HepG2 (cell line): ENCODE data around the gene TSSK2. TPM values are rescaled to one million over a fixed set of nuclear protein-coding genes. Genes with fewer than 3 reads are reported as not detected.

ENCODE experiments used
- GATAD1 ChIP-seq: IDR thresholded peaks from 2 replicates; pipeline ENCODE4 v1.6.1; 2016; ENCODE audit warnings: missing genetic modification reagents, missing compliant biosample characterization
- HOXA3 ChIP-seq: sonication (generic); formaldehyde crosslinking; IDR thresholded peaks from 2 replicates; pipeline ENCODE4 v1.5.0; 2020; ENCODE audit warnings: missing genetic modification reagents
- KDM1A ChIP-seq: IDR thresholded peaks from 2 replicates; pipeline ENCODE4 v1.6.1; 2016; ENCODE audit warnings: missing compliant biosample characterization
- KDM3A ChIP-seq: IDR thresholded peaks from 2 replicates; pipeline ENCODE4 v1.6.1; 2018; ENCODE audit warnings: low read depth, missing compliant biosample characterization
- KLF15 ChIP-seq: sonication (generic); formaldehyde crosslinking; IDR thresholded peaks from 2 replicates; pipeline ENCODE4 v1.8.1; 2023; ENCODE audit warnings: borderline replicate concordance, mild to moderate bottlenecking, inconsistent platforms, missing genetic modification reagents, mixed read lengths
- MXI1 ChIP-seq: IDR thresholded peaks from 3 replicates; pipeline ENCODE4 v1.6.1; 2012; ENCODE audit warnings: low read depth, low read length, inconsistent platforms, borderline replicate concordance
- SNAPC4 ChIP-seq: sonication (generic); formaldehyde crosslinking; IDR thresholded peaks from 2 replicates; pipeline ENCODE4 v1.4.0; 2020; ENCODE audit warnings: mild to moderate bottlenecking, missing genetic modification reagents
- XBP1 ChIP-seq: sonication (generic); formaldehyde crosslinking; IDR thresholded peaks from 2 replicates; pipeline ENCODE4 v1.5.0; 2020; ENCODE audit warnings: missing genetic modification reagents
- ZFP82 ChIP-seq: sonication (generic); formaldehyde crosslinking; IDR thresholded peaks from 2 replicates; pipeline ENCODE4 v1.5.1; 2020; ENCODE audit warnings: mild to moderate bottlenecking, missing genetic modification reagents, borderline replicate concordance
- ZMAT3 ChIP-seq: sonication (generic); formaldehyde crosslinking; conservative IDR thresholded peaks from 2 replicates; pipeline ENCODE4 v1.7.0; 2021; ENCODE audit warnings: missing genetic modification reagents
- ZNF629 ChIP-seq: sonication (generic); formaldehyde crosslinking; conservative IDR thresholded peaks from 2 replicates; pipeline ENCODE4 v1.5.0; 2020; ENCODE audit warnings: missing genetic modification reagents
- polyA plus RNA-seq, 8 experiments: library from polyadenylated mRNA; depleted of rRNA in 3 of 8; stranded (reverse) in 7 of 8; unstranded in 1 of 8; fragments of >200 nt; fragmentation: Illumina TruSeq in 4 of 8; extraction: Trizol in 4 of 8; gene quantifications; 2 replicates each; pipeline versions ENCODE4 v1.2.1 to v1.2.3, GENCODE V29; 2011 to 2016; ENCODE audit warnings: low read depth in 4 of 8, missing spikeins in 1 of 8, mixed read lengths in 1 of 8; ENCODE audit not compliant: insufficient read depth in 1 of 8
- total RNA-seq, 5 experiments: library from RNA; depleted of rRNA; stranded (reverse); fragments of >200 nt; fragmentation: Illumina TruSeq; extraction: Trizol; gene quantifications; 2 replicates each; pipeline ENCODE4 v1.2.3, GENCODE V29; 2016; ENCODE audit warnings: low read depth in 1 of 5
- TF ChIP-seq, protein P1 (sequence below): IDR thresholded peaks from 2 replicates; pipeline ENCODE4 v1.6.1; 2016; ENCODE audit warnings: low read depth, control low read depth
- TF ChIP-seq, protein P2 (sequence below): sonication (generic); formaldehyde crosslinking; IDR thresholded peaks from 2 replicates; pipeline ENCODE4 v1.5.0; 2020; ENCODE audit warnings: missing genetic modification reagents, mild to moderate bottlenecking, borderline replicate concordance
- TF ChIP-seq, protein P3 (sequence below): sonication (generic); formaldehyde crosslinking; IDR thresholded peaks from 2 replicates; pipeline ENCODE4 v1.4.0; 2020; ENCODE audit warnings: mild to moderate bottlenecking, low read depth, missing genetic modification reagents
- TF ChIP-seq, protein P4 (sequence below): sonication (generic); formaldehyde crosslinking; IDR thresholded peaks from 2 replicates; pipeline ENCODE4 v1.5.1; 2020; ENCODE audit warnings: missing genetic modification reagents, mild to moderate bottlenecking, borderline replicate concordance
- TF ChIP-seq, protein P5 (sequence below): sonication (generic); formaldehyde crosslinking; IDR thresholded peaks from 2 replicates; pipeline ENCODE4 v1.4.0; 2020; ENCODE audit warnings: missing genetic modification reagents, low read depth, mild to moderate bottlenecking, borderline replicate concordance

Gene TSSK2
- total and polyA plus RNA-seq, 2 of the 13 experiments (the other 11 are each of a cell fraction or from before 2014, with no cell fraction given), result not detected

DNA sequence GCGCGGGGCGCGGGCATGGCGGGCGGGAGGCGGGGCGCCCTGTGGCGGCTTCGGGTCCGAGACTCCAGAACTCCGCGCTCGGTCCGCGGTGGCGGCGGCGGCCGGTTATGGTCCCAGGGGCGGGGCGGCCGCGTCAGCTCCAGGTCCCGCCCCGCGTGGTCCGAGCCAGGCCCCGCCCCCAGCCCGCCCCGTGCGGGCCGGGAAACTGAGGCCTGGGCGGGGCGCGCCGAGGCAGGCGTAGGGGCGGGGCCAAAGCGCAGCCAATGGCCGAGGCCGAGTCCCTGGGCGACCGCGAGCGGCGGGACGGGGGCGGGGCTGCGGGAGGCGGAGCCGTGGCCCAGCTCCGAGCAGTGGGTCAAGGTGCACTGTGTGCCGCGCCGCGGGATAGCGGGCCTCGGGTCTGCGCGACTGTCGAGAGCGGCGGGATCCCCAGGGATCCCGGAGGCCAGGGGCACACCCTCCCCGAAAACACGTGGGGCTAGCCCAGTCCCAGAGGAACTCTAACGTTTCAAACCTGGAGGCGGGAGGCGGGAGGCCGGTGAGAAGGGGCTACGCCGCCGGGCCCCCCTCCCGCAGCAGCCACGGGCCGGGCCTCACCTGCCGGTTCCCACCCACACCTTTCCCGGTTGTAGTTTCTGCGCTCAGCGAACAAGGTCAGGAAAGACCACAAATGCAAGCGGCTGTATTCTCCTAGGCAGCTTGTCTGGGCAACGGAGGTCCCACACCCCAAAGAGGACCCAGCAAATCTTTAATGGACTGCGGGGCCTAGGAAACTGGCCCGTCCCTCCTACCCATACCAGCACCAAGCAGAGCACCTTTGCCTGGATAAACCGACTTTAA is 47.8 kb downstream of the TSSK2 start, which contains the start of gene SLC25A1 (continued):
- TF ChIP-seq HOXA3 (CRISPR knock-in tag), result peak; percentile 36; the same call in 1 of the 2 replicates
- peak; percentile 70; the same call in 1 of the 2 replicates for TF ChIP-seq ZMAT3 (CRISPR knock-in tag)
- TF ChIP-seq, protein P1, sequence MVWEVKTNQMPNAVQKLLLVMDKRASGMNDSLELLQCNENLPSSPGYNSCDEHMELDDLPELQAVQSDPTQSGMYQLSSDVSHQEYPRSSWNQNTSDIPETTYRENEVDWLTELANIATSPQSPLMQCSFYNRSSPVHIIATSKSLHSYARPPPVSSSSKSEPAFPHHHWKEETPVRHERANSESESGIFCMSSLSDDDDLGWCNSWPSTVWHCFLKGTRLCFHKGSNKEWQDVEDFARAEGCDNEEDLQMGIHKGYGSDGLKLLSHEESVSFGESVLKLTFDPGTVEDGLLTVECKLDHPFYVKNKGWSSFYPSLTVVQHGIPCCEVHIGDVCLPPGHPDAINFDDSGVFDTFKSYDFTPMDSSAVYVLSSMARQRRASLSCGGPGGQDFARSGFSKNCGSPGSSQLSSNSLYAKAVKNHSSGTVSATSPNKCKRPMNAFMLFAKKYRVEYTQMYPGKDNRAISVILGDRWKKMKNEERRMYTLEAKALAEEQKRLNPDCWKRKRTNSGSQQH (CRISPR knock-in tag), result 0 out of 2 replicates have a peak, but pooled peaks have one; percentile 33
- TF ChIP-seq GATAD1 (CRISPR knock-in tag), result peak; percentile 39; the same call in 1 of the 2 replicates
- peak; percentile 63; the same call in 1 of the 3 replicates for TF ChIP-seq MXI1
- TF ChIP-seq, protein P2, sequence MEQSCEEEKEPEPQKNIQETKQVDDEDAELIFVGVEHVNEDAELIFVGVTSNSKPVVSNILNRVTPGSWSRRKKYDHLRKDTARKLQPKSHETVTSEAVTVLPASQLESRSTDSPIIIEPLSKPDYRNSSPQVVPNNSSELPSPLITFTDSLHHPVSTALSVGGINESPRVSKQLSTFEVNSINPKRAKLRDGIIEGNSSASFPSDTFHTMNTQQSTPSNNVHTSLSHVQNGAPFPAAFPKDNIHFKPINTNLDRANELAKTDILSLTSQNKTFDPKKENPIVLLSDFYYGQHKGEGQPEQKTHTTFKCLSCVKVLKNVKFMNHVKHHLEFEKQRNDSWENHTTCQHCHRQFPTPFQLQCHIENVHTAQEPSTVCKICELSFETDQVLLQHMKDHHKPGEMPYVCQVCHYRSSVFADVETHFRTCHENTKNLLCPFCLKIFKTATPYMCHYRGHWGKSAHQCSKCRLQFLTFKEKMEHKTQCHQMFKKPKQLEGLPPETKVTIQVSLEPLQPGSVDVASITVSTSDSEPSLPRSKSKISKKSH (CRISPR knock-in tag), result peak; percentile 20; the same call in 1 of the 2 replicates
- TF ChIP-seq, protein P3, sequence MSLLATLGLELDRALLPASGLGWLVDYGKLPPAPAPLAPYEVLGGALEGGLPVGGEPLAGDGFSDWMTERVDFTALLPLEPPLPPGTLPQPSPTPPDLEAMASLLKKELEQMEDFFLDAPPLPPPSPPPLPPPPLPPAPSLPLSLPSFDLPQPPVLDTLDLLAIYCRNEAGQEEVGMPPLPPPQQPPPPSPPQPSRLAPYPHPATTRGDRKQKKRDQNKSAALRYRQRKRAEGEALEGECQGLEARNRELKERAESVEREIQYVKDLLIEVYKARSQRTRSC (CRISPR knock-in tag), result no peak
- no peak; the same call in 1 of the 2 replicates for TF ChIP-seq ZFP82 (CRISPR knock-in tag)
- TF ChIP-seq XBP1, result peak; percentile 49; the same call in 1 of the 2 replicates
- TF ChIP-seq, protein P4, sequence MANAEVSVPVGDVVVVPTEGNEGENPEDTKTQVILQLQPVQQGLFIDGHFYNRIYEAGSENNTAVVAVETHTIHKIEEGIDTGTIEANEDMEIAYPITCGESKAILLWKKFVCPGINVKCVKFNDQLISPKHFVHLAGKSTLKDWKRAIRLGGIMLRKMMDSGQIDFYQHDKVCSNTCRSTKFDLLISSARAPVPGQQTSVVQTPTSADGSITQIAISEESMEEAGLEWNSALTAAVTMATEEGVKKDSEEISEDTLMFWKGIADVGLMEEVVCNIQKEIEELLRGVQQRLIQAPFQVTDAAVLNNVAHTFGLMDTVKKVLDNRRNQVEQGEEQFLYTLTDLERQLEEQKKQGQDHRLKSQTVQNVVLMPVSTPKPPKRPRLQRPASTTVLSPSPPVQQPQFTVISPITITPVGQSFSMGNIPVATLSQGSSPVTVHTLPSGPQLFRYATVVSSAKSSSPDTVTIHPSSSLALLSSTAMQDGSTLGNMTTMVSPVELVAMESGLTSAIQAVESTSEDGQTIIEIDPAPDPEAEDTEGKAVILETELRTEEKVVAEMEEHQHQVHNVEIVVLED, result peak; percentile 10; the same call in 1 of the 2 replicates
- TF ChIP-seq KDM1A (CRISPR knock-in tag), result no peak
- TF ChIP-seq KLF15, result peak; percentile 30; the same call in 1 of the 2 replicates
- 0 out of 2 replicates have a peak, but pooled peaks have one; percentile 25 for TF ChIP-seq SNAPC4 (CRISPR knock-in tag)
- TF ChIP-seq KDM3A (CRISPR knock-in tag), result no peak
- 0 out of 2 replicates have a peak, but pooled peaks have one; percentile 29 for TF ChIP-seq ZNF629 (CRISPR knock-in tag)
- TF ChIP-seq, protein P5, sequence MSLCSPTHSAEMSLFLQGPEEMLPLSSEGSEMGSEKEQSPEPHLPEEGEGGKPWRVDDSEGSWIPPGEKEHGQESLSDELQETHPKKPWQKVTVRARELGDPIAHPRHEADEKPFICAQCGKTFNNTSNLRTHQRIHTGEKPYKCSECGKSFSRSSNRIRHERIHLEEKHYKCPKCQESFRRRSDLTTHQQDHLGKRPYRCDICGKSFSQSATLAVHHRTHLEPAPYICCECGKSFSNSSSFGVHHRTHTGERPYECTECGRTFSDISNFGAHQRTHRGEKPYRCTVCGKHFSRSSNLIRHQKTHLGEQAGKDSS (CRISPR knock-in tag), result no peak
